Upper lobe of left lung (tissue), 6 donors: ENCODE results near the gene FAM227B. TPM values are rescaled to one million over a fixed set of nuclear protein-coding genes. Genes with fewer than 3 reads are reported as not detected.

Experiments
- ATAC-seq, 2 donors: fragments of 200-7000 bp; cut with Tn5 transposase; one replicate each; pipeline ENCODE4 v1.9.1; 2022; ENCODE audit warnings: mild to moderate bottlenecking in 2 of 2, moderate library complexity in 2 of 2; ENCODE audit not compliant: low FRiP score in 2 of 2
- DNase-seq, 2 donors: peaks; one replicate each; pipeline ENCODE4 v3.0.0-alpha.2; 2019 to 2020
- H3K27ac ChIP-seq, 4 donors: fragments of 200-600 bp; sonication (generic); one replicate each; pipeline ENCODE4 v1.5.1; 2016 to 2019
- H3K27me3 ChIP-seq, 4 donors: fragments of 200-600 bp; sonication (generic); one replicate each; pipeline ENCODE4 v1.5.1; 2017 to 2019
- H3K36me3 ChIP-seq, 4 donors: fragments of 200-600 bp; sonication (generic); one replicate each; pipeline ENCODE4 v1.5.1; 2016 to 2019
- H3K4me1 ChIP-seq, 4 donors: fragments of 200-600 bp; sonication (generic); one replicate each; pipeline ENCODE4 v1.5.1; 2018 to 2019
- H3K4me3 ChIP-seq, 4 donors: fragments of 200-600 bp; sonication (generic); one replicate each; pipeline ENCODE4 v1.5.1; 2017 to 2019; ENCODE audit warnings: mild to moderate bottlenecking in 2 of 4, moderate library complexity in 1 of 4
- H3K9me3 ChIP-seq, 4 donors: fragments of 200-600 bp; sonication (generic); one replicate each; pipeline ENCODE4 v1.5.1; 2018 to 2019
- CTCF ChIP-seq, 6 experiments: fragments of 450-650 bp in 4 of 6; fragments of 200-600 bp in 2 of 6; sonication (generic) in 2 of 6; IDR thresholded peaks; one replicate each; pipeline ENCODE4 v1.5.1; 2016 to 2019; ENCODE audit warnings: antibody characterized with exemption in 6 of 6
- EP300 ChIP-seq, 4 donors: sonication (generic); formaldehyde crosslinking; IDR thresholded peaks; one replicate each; pipeline ENCODE4 v1.5.1; 2017; ENCODE audit warnings: antibody characterized with exemption in 4 of 4, control low read depth in 2 of 4
- POLR2A ChIP-seq, 4 donors: fragments of 450-650 bp; IDR thresholded peaks; one replicate each; pipeline ENCODE4 v1.5.1; 2016 to 2017; ENCODE audit warnings: antibody characterized with exemption in 4 of 4, mild to moderate bottlenecking in 2 of 4
- POLR2AphosphoS5 ChIP-seq, 2 donors: sonication (generic); formaldehyde crosslinking; IDR thresholded peaks; one replicate each; pipeline ENCODE4 v1.5.1; 2017; ENCODE audit warnings: antibody characterized with exemption in 2 of 2
- WGBS, 2 donors: methylation state at CpG; one replicate each; pipeline ENCODE4 v1.1.5; 2017 to 2018; 5-methylcytosine and 5-hydroxymethylcytosine counted together
- total RNA-seq, 6 donors: library from RNA; depleted of rRNA in 4 of 6; stranded (reverse); fragments of >200 nt in 4 of 6; gene quantifications; one replicate each; pipeline versions ENCODE4 v1.1.0 to v1.2.1, GENCODE V29; 2016 to 2021
- donor health status: DM: no; HTN: no; CAD: no; lungs with moderate emphysema.
- donor health status: DM: no; HTN: yes; CAD: no; lungs with severe emphysema.

The FAM227B gene
- total RNA-seq, 6 donors from 2014 or later, result 2.6 to 25.1 (median 2.9) TPM; not detected in 1

GRCh38 chr15:49339656-49340055 lies 281.0 kb downstream of the FAM227B start:
- Histone ChIP-seq H3K4me3 (no peak overlapping the region), H3K27ac (no peak overlapping the region), H3K27me3 (no peaks in the 10 kb centered on the region), H3K4me1 (no peaks in the 10 kb centered on the region), H3K36me3 (peaks cover 0 to 4% (median 0%) of the 10 kb centered on the region in 4 donors), H3K9me3 (peaks cover 0 to 5% (median 2%) of the 10 kb centered on the region in 4 donors)
- no peak for DNase-seq
- ATAC-seq, result no peak
- no peak for TF ChIP-seq EP300 (IDR thresholded peaks at IDR 0.05)
- no peak for TF ChIP-seq POLR2AphosphoS5 (IDR thresholded peaks at IDR 0.05)
- no peak for TF ChIP-seq POLR2A (IDR thresholded peaks at IDR 0.05)
- TF ChIP-seq CTCF (IDR thresholded peaks at IDR 0.05), result no peak
- 75 to 100% methylated on average over 1 to 8 of the region's 10 CpGs for WGBS, 2 donors

GRCh38 chr15:49331951-49332350 lies 288.7 kb downstream of the FAM227B start:
- Histone ChIP-seq H3K27ac (no peak overlapping the region), H3K4me3 (no peak overlapping the region), H3K36me3 (peaks cover 0 to 21% (median 0%) of the 10 kb centered on the region in 4 donors), H3K4me1 (peaks cover 0 to 5% (median 0%) of the 10 kb centered on the region in 4 donors), H3K27me3 (no peaks in the 10 kb centered on the region), H3K9me3 (no peaks in the 10 kb centered on the region)
- TF ChIP-seq CTCF (IDR thresholded peaks at IDR 0.05) (no peak), EP300 (IDR thresholded peaks at IDR 0.05) (no peak), POLR2AphosphoS5 (IDR thresholded peaks at IDR 0.05) (no peak), POLR2A (IDR thresholded peaks at IDR 0.05) (no peak)
- 86 to 96% methylated on average over 3 of the region's 3 CpGs for WGBS, 2 donors
- ATAC-seq (no peak), DNase-seq (no peak)

- DNase-seq (no peak), ATAC-seq (no peak)
- Histone ChIP-seq H3K27me3 (no peaks in the 10 kb centered on the region), H3K4me3 (no peak overlapping the region), H3K36me3 (peaks cover 0 to 21% (median 0%) of the 10 kb centered on the region in 4 donors), H3K27ac (no peak overlapping the region), H3K9me3 (no peaks in the 10 kb centered on the region), H3K4me1 (peaks cover 0 to 5% (median 0%) of the 10 kb centered on the region in 4 donors)
- TF ChIP-seq EP300 (IDR thresholded peaks at IDR 0.05) (no peak), POLR2AphosphoS5 (IDR thresholded peaks at IDR 0.05) (no peak), POLR2A (IDR thresholded peaks at IDR 0.05) (no peak), CTCF (IDR thresholded peaks at IDR 0.05) (no peak)
Measured at GRCh38 chr15:49331442-49331841, 289.2 kb downstream of the FAM227B start.

GRCh38 chr15:49330166-49330565 lies 290.5 kb downstream of the FAM227B start:
- H3K36me3 ChIP-seq, result peaks cover 0 to 21% (median 0%) of the 10 kb centered on the region in 4 donors
- no peaks in the 10 kb centered on the region for H3K9me3 ChIP-seq
- TF ChIP-seq POLR2AphosphoS5 (IDR thresholded peaks at IDR 0.05), result no peak
- TF ChIP-seq CTCF (IDR thresholded peaks at IDR 0.05), result no peak
- no peak for TF ChIP-seq POLR2A (IDR thresholded peaks at IDR 0.05)
- TF ChIP-seq EP300 (IDR thresholded peaks at IDR 0.05), result no peak
- DNase-seq, result no peak
- H3K27me3 ChIP-seq, result no peaks in the 10 kb centered on the region
- H3K27ac ChIP-seq, result no peak overlapping the region
- H3K4me3 ChIP-seq, result no peak overlapping the region
- ATAC-seq, result no peak
- peaks cover 0 to 5% (median 0%) of the 10 kb centered on the region in 4 donors for H3K4me1 ChIP-seq

GRCh38 chr15:49328941-49329340 lies 291.7 kb downstream of the FAM227B start:
- H3K27ac ChIP-seq, result no peak overlapping the region
- no peaks in the 10 kb centered on the region for H3K27me3 ChIP-seq
- no peak overlapping the region for H3K4me3 ChIP-seq
- no peaks in the 10 kb centered on the region for H3K9me3 ChIP-seq
- H3K36me3 ChIP-seq, result peaks cover 0 to 21% (median 0%) of the 10 kb centered on the region in 4 donors
- H3K4me1 ChIP-seq, result peaks cover 0 to 5% (median 0%) of the 10 kb centered on the region in 4 donors
- TF ChIP-seq CTCF (IDR thresholded peaks at IDR 0.05) (no peak), POLR2AphosphoS5 (IDR thresholded peaks at IDR 0.05) (no peak), POLR2A (IDR thresholded peaks at IDR 0.05) (no peak), EP300 (IDR thresholded peaks at IDR 0.05) (no peak)
- no peak for DNase-seq
- ATAC-seq, result no peak
